Measurements from ENCODE around the gene ABHD4. TPM values are rescaled to one million over a fixed set of nuclear protein-coding genes. Genes with fewer than 3 reads are reported as not detected.
A peak's percentile ranks its signal among the peaks of the same experiment; 100 is the strongest.

The ABHD4 gene
- total and polyA plus RNA-seq, 10 of the 15 experiments (the other 5 are each of a cell fraction or from before 2014, with no cell fraction given) = 5.4 to 28.7 (median 10.8) TPM

DNA sequence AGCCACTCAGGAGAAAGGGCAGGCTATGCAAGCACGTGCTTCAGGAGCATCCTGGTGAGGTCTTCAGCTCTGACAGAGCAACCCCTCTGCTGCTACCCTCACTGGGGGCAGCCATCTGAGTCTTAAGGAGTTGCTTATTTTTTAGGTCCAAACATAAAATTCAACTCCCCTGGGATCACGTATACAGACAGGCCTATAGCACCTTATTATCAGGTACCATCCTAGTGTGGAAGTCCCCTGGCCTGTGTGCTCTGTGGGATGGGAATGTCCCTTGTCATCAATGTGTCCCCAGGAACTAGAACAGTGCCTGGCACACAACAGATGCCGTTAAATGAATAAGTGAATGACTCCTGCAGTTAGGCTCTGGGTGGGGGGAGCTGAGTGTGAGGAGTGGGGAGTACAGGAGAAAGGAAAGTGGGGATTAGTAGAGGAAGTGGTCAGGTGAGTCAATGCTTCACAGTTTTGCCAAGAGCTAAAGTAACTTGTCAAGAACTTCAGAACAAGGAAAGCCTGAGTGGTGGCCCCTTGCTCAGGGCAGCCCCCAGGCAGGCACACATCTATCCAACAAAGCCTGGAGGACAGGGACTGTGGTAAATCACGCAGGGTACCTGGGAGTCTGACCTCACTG, 42.6 kb upstream of the ABHD4 start (continued):
- TF ChIP-seq, protein P1, sequence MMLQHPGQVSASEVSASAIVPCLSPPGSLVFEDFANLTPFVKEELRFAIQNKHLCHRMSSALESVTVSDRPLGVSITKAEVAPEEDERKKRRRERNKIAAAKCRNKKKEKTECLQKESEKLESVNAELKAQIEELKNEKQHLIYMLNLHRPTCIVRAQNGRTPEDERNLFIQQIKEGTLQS (IDR thresholded peaks at IDR 0.05; ENCODE audit: borderline replicate concordance, extremely low read depth, low read depth, low read length) = no peak
- no peak for TF ChIP-seq KDM1A (IDR thresholded peaks at IDR 0.05; ENCODE audit: borderline replicate concordance)
- peak; percentile 97 for TF ChIP-seq RELA (IDR thresholded peaks at IDR 0.05; ENCODE audit: borderline replicate concordance, partially characterized antibody)
- no peak; the same call in 1 of the 2 replicates for TF ChIP-seq TCF3 (IDR thresholded peaks at IDR 0.05; ENCODE audit: borderline replicate concordance, insufficient read depth, low read depth, low read length)
- TF ChIP-seq SMAD5 (IDR thresholded peaks at IDR 0.05; ENCODE audit: low read depth) = no peak
- TF ChIP-seq RBBP5 (conservative IDR thresholded peaks at IDR 0.05) = no peak
- no peak for TF ChIP-seq NFYB (IDR thresholded peaks at IDR 0.05; ENCODE audit: insufficient read depth, low read depth, low read length)
- no peak for TF ChIP-seq LARP7 (IDR thresholded peaks at IDR 0.05)
- TF ChIP-seq IKZF1 (conservative IDR thresholded peaks at IDR 0.05) = peak; percentile 26
- TF ChIP-seq, protein P2, sequence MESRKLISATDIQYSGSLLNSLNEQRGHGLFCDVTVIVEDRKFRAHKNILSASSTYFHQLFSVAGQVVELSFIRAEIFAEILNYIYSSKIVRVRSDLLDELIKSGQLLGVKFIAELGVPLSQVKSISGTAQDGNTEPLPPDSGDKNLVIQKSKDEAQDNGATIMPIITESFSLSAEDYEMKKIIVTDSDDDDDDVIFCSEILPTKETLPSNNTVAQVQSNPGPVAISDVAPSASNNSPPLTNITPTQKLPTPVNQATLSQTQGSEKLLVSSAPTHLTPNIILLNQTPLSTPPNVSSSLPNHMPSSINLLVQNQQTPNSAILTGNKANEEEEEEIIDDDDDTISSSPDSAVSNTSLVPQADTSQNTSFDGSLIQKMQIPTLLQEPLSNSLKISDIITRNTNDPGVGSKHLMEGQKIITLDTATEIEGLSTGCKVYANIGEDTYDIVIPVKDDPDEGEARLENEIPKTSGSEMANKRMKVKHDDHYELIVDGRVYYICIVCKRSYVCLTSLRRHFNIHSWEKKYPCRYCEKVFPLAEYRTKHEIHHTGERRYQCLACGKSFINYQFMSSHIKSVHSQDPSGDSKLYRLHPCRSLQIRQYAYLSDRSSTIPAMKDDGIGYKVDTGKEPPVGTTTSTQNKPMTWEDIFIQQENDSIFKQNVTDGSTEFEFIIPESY (IDR thresholded peaks at IDR 0.05) = no peak
